Muscle of leg (tissue), 11 donors: ENCODE measurements around the gene NHLH1. TPM values are rescaled to one million over a fixed set of nuclear protein-coding genes. Genes with fewer than 3 reads are reported as not detected.

ENCODE experiments used
- DNase-seq: peaks from one replicate; pipeline ENCODE4 v3.0.0; 2013
- H3K27ac ChIP-seq: one replicate; pipeline ENCODE4 v1.5.1; 2013; ENCODE audit warnings: mild to moderate bottlenecking, low read length, control low read depth
- H3K27me3 ChIP-seq: one replicate; pipeline ENCODE4 v1.6.1; 2013; ENCODE audit warnings: low read length; ENCODE audit not compliant: control insufficient read depth, insufficient read depth
- H3K36me3 ChIP-seq: one replicate; pipeline ENCODE4 v1.6.1; 2013; ENCODE audit warnings: low read length; ENCODE audit not compliant: control insufficient read depth, insufficient read depth
- H3K4me1 ChIP-seq: one replicate; pipeline ENCODE4 v1.6.1; 2013; ENCODE audit warnings: low read length; ENCODE audit not compliant: control insufficient read depth, insufficient read depth
- H3K4me3 ChIP-seq: one replicate; pipeline ENCODE4 v1.5.1; 2013; ENCODE audit warnings: low read length, control low read depth
- H3K9me3 ChIP-seq: replicated peaks from 2 replicates; pipeline ENCODE4 v1.6.1; 2013; ENCODE audit warnings: low read depth, low read length; ENCODE audit not compliant: control insufficient read depth
- WGBS: methylation state at CpG from one replicate; pipeline ENCODE4 v1.1.5; 2013; ENCODE audit warnings: missing lambda C conversion rate; ENCODE audit not compliant: insufficient coverage; 5-methylcytosine and 5-hydroxymethylcytosine counted together
- polyA plus RNA-seq, 8 donors: library from polyadenylated mRNA; unstranded; fragments of 120-200 nt; gene quantifications; one replicate each; pipeline versions ENCODE4 v1.2.1 to v1.2.3, GENCODE V29; 2013; ENCODE audit warnings: inconsistent platforms in 1 of 8, low replicate concordance in 1 of 8; ENCODE audit not compliant: insufficient read length in 8 of 8, insufficient read depth in 1 of 8
- total RNA-seq: library from RNA; stranded (reverse); fragments of 120-200 nt; gene quantifications from one replicate; pipeline ENCODE4 v1.2.4, GENCODE V29; 2013

The NHLH1 gene
- total and polyA plus RNA-seq, 9 donors: 0.04 to 1.1 (median 0.34) TPM

GRCh38 chr1:160365325-160365724, 1.5 kb upstream of the NHLH1 start:
- peaks cover 6% of the 10 kb centered on the region for H3K36me3 ChIP-seq
- whole genome bisulfite sequencing: no CpG with 5 or more reads among the region's 1 CpG

GRCh38 chr1:160367516-160367900, 637 bp downstream of the NHLH1 start:
- peaks cover 26% of the 10 kb centered on the region for H3K4me1 ChIP-seq
- H3K36me3 ChIP-seq: no peaks in the 10 kb centered on the region
- WGBS: 65% methylated on average over 2 of the region's 4 CpGs
- no peaks in the 10 kb centered on the region for H3K9me3 ChIP-seq
- H3K27me3 ChIP-seq: peaks cover 6% of the 10 kb centered on the region
- no peak overlapping the region for H3K4me3 ChIP-seq
- H3K27ac ChIP-seq: no peak overlapping the region
- no peak for DNase-seq

More at GRCh38 chr1:160365325-160365724, 1.5 kb upstream of the NHLH1 start:
- no peak for DNase-seq
- no peak overlapping the region for H3K4me3 ChIP-seq
- H3K27ac ChIP-seq: no peak overlapping the region
- H3K9me3 ChIP-seq: no peaks in the 10 kb centered on the region
- H3K27me3 ChIP-seq: peaks cover 4% of the 10 kb centered on the region
- H3K4me1 ChIP-seq: peaks cover 26% of the 10 kb centered on the region

- 80% methylated on average over 1 of the region's 4 CpGs for WGBS
- Histone ChIP-seq H3K4me3 (no peak overlapping the region), H3K9me3 (no peaks in the 10 kb centered on the region), H3K36me3 (no peaks in the 10 kb centered on the region), H3K27me3 (peaks cover 6% of the 10 kb centered on the region), H3K4me1 (peaks cover 22% of the 10 kb centered on the region), H3K27ac (no peak overlapping the region)
- no peak for DNase-seq
Measured at GRCh38 chr1:160367934-160368923, 1.4 kb downstream of the NHLH1 start.

GRCh38 chr1:160369087-160369486, 2.2 kb downstream of the NHLH1 start:
- Histone ChIP-seq H3K27me3 (peaks cover 6% of the 10 kb centered on the region), H3K4me3 (no peak overlapping the region), H3K9me3 (no peaks in the 10 kb centered on the region), H3K36me3 (no peaks in the 10 kb centered on the region), H3K4me1 (peaks cover 26% of the 10 kb centered on the region), H3K27ac (no peak overlapping the region)
- DNase-seq: no peak
- no CpG with 5 or more reads among the region's 1 CpG for WGBS

- Histone ChIP-seq H3K4me1 (peaks cover 42% of the 10 kb centered on the region), H3K36me3 (no peaks in the 10 kb centered on the region), H3K4me3 (no peak overlapping the region), H3K9me3 (no peaks in the 10 kb centered on the region), H3K27me3 (peaks cover 6% of the 10 kb centered on the region), H3K27ac (no peak overlapping the region)
- no peak for DNase-seq
- WGBS: 48% methylated on average over 39 of the region's 42 CpGs
Measured at GRCh38 chr1:160370561-160371345, 3.9 kb downstream of the NHLH1 start.

GRCh38 chr1:160371346-160371631, 4.4 kb downstream of the NHLH1 start:
- DNase-seq: no peak
- H3K9me3 ChIP-seq: no peaks in the 10 kb centered on the region
- H3K27ac ChIP-seq: no peak overlapping the region
- H3K4me3 ChIP-seq: no peak overlapping the region
- no peaks in the 10 kb centered on the region for H3K36me3 ChIP-seq
- peaks cover 6% of the 10 kb centered on the region for H3K27me3 ChIP-seq
- H3K4me1 ChIP-seq: peaks cover 43% of the 10 kb centered on the region

GRCh38 chr1:160371756-160372155, 4.9 kb downstream of the NHLH1 start:
- peaks cover 41% of the 10 kb centered on the region for H3K4me1 ChIP-seq
- H3K36me3 ChIP-seq: no peaks in the 10 kb centered on the region
- DNase-seq: no peak
- WGBS: 78% methylated on average over 3 of the region's 4 CpGs
- no peak overlapping the region for H3K4me3 ChIP-seq
- H3K27ac ChIP-seq: no peak overlapping the region
- no peaks in the 10 kb centered on the region for H3K9me3 ChIP-seq
- H3K27me3 ChIP-seq: peaks cover 6% of the 10 kb centered on the region

- Histone ChIP-seq H3K27ac (no peak overlapping the region), H3K9me3 (no peaks in the 10 kb centered on the region), H3K36me3 (no peaks in the 10 kb centered on the region), H3K4me1 (peaks cover 38% of the 10 kb centered on the region), H3K4me3 (no peak overlapping the region), H3K27me3 (peaks cover 3% of the 10 kb centered on the region)
- WGBS: 61% methylated on average over 4 of the region's 4 CpGs
- DNase-seq: no peak
Measured at GRCh38 chr1:160373696-160374095, 6.8 kb downstream of the NHLH1 start.

- H3K27ac ChIP-seq: peak overlapping the region; percentile 74
- DNase-seq: peak; percentile 89
Measured at GRCh38 chr1:160374306-160375110, 7.6 kb downstream of the NHLH1 start.

More at GRCh38 chr1:160374306-160375110, 7.6 kb downstream of the NHLH1 start:
- WGBS: 11% methylated on average over 5 of the region's 6 CpGs
- H3K36me3 ChIP-seq: no peaks in the 10 kb centered on the region
- H3K27me3 ChIP-seq: peaks cover 3% of the 10 kb centered on the region
- no peak overlapping the region for H3K4me3 ChIP-seq
- no peaks in the 10 kb centered on the region for H3K9me3 ChIP-seq
- peaks cover 38% of the 10 kb centered on the region for H3K4me1 ChIP-seq
